Effector memory CD8-positive, alpha-beta T cell (primary cell): ENCODE data around the gene ATP5ME.

Experiments used
- ATAC-seq: fragments of 150-1000 bp; cut with Tn5 transposase; replicated peaks from 2 replicates; pipeline ENCODE4 v1.10.0; 2021; ENCODE audit warnings: mild to moderate bottlenecking, moderate library complexity
- DNase-seq, 3 experiments: peaks; one replicate each; pipeline ENCODE4 v3.0.0; 2021
- H3K27ac Mint-ChIP-seq, 2 donors: one replicate each; pipeline ENCODE4 v1.8.0; 2022; ENCODE audit warnings: mild to moderate bottlenecking in 2 of 2, mixed read lengths in 2 of 2, moderate library complexity in 2 of 2
- H3K27me3 Mint-ChIP-seq, 2 donors: one replicate each; pipeline ENCODE4 v1.8.0; 2022; ENCODE audit warnings: mixed read lengths in 2 of 2
- H3K36me3 Mint-ChIP-seq: one replicate; pipeline ENCODE4 v1.8.0; 2022; ENCODE audit warnings: mild to moderate bottlenecking, moderate library complexity, mixed read lengths; ENCODE audit not compliant: insufficient read depth
- H3K4me1 Mint-ChIP-seq, 2 donors: one replicate each; pipeline ENCODE4 v1.8.0; 2022; ENCODE audit warnings: low read depth in 2 of 2, mixed read lengths in 2 of 2
- H3K4me3 Mint-ChIP-seq, 2 donors: one replicate each; pipeline ENCODE4 v1.8.0; 2022; ENCODE audit warnings: mild to moderate bottlenecking in 2 of 2, mixed read lengths in 2 of 2, moderate library complexity in 2 of 2
- H3K9me3 Mint-ChIP-seq, 2 donors: one replicate each; pipeline ENCODE4 v1.8.0; 2022; ENCODE audit warnings: mixed read lengths in 2 of 2

ATP5ME gene

DNA sequence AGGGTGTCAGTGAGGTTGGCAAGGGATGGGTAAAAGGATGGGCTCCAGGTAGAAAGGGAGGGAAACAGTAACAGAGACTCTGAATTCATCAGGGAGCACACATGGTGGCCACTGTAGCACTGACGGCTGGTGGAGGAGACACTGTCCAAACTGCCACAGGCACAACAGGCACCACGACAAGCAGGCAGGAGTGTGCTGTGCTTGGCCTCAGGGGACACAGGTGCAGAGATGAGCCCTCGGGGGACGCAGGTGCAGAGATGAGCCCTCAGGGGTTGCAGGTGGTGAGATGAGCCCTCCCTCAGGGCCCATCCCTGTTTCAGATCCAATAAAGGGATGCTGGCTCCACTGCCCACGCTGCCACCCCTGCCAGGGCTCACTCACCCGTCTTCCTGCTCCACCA, 41.1 kb downstream of the ATP5ME start:
- Mint-ChIP-seq H3K9me3 (peaks cover 4 to 7% of the 10 kb centered on the region in 2 donors), H3K4me3 (no peak overlapping the region), H3K36me3 (peaks cover 6% of the 10 kb centered on the region), H3K27me3 (peaks cover 0 to 28% of the 10 kb centered on the region in 2 donors), H3K27ac (no peak overlapping the region), H3K4me1 (no peaks in the 10 kb centered on the region)
- DNase-seq (no peak), ATAC-seq (no peak)

GRCh38 chr4:632196-632790, 41.8 kb downstream of the ATP5ME start:
- Mint-ChIP-seq H3K36me3 (peaks cover 6% of the 10 kb centered on the region), H3K27me3 (peaks cover 0 to 21% of the 10 kb centered on the region in 2 donors), H3K9me3 (peaks cover 4 to 7% of the 10 kb centered on the region in 2 donors), H3K4me1 (no peaks in the 10 kb centered on the region), H3K27ac (no peak overlapping the region), H3K4me3 (no peak overlapping the region)
- ATAC-seq (no peak), DNase-seq (no peak)

DNA sequence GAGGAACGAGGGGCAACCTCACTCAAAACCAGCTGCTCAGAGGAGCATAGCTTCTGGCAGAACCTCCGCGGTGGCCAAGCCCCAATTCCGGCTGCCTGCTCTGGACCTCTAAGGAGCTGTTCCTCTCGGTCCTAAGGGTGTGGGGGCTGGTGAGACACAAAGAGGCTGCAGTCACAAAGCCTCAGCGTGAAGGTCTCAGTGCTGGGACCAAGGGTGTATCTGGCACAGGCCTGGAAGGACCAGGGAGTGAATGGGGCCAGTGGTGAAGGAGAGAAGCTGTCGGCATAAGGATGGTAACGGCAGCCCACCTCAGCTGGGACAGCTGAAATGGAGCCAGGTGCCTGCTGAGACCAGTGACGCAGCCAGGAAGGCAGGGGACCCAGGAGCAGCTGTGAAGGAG, 43.4 kb downstream of the ATP5ME start:
- no peak overlapping the region for H3K4me3 Mint-ChIP-seq

DNA sequence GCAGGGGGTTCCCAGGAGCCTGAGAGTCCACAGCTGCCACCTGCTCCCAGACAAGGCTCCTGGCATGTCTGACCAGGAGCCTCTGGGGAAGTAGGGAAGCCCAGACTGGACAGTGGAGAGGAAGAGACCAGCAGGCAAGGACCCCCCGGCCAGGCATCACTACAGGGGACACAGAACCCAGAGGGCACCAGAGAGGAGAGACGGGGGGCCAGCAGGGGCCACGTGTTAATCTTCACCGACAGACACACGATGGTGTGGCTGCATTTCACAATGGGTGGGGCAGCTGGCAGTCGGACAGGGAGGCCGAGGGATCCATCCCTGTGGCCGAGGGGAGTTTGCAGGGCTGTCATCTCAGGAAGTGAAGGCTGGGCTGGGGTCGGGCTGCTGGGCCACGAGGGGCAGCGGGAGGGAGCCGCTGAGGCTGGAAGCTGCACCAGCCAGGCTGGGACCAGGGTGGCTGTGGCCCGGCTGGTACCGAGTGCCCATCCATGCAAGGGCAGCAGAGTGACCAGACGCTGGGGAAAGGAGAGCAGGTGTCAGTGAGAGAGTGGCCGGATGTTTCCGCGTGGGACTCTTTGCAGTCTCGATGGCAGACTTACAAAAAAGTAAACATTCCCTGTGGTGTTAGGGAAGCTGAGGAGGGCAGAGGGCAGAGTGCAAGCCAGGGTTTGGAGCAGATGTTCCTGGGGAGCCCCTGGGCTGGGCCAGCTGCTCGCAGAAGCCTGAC, 44.0 kb downstream of the ATP5ME start:
- peaks cover 6% of the 10 kb centered on the region for H3K36me3 Mint-ChIP-seq
- DNase-seq (no peak), ATAC-seq (no peak)
- H3K27ac Mint-ChIP-seq: no peak overlapping the region
- peaks cover 4 to 7% of the 10 kb centered on the region in 2 donors for H3K9me3 Mint-ChIP-seq
- no peak overlapping the region for H3K4me3 Mint-ChIP-seq
- H3K4me1 Mint-ChIP-seq: no peaks in the 10 kb centered on the region
- peaks cover 0 to 24% of the 10 kb centered on the region in 2 donors for H3K27me3 Mint-ChIP-seq

More for the DNA sequence above, 43.4 kb downstream of the ATP5ME start:
- no peaks in the 10 kb centered on the region for H3K4me1 Mint-ChIP-seq
- peaks cover 0 to 22% of the 10 kb centered on the region in 2 donors for H3K27me3 Mint-ChIP-seq
- H3K9me3 Mint-ChIP-seq: peaks cover 4 to 7% of the 10 kb centered on the region in 2 donors
- H3K36me3 Mint-ChIP-seq: peaks cover 6% of the 10 kb centered on the region
- no peak overlapping the region for H3K27ac Mint-ChIP-seq
- DNase-seq (no peak), ATAC-seq (no peak)

DNA sequence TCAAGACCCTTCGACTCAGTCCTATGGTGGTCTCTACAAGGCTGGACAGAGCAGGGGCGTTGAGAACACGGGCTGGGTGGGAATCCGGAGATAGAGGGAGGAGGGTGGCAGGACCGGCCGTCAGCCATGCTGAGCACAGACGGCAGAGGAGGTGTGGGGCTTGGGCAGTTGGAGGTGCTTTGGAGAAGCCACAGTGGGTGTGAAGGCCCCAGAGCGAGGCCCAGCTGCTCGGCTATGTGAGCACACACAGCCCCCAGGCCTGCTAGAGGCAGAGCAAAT, 44.5 kb downstream of the ATP5ME start:
- no peak for ATAC-seq
- Mint-ChIP-seq H3K36me3 (peaks cover 6% of the 10 kb centered on the region), H3K9me3 (peaks cover 4 to 7% of the 10 kb centered on the region in 2 donors), H3K27ac (no peak overlapping the region), H3K4me1 (no peaks in the 10 kb centered on the region), H3K27me3 (peaks cover 0 to 26% of the 10 kb centered on the region in 2 donors), H3K4me3 (no peak overlapping the region)
- DNase-seq: no peak

GRCh38 chr4:628821-629635, 45.0 kb downstream of the ATP5ME start:
- Mint-ChIP-seq H3K36me3 (peaks cover 6% of the 10 kb centered on the region), H3K27me3 (peaks cover 0 to 31% of the 10 kb centered on the region in 2 donors), H3K27ac (no peak overlapping the region), H3K4me1 (peaks cover 0 to 2% of the 10 kb centered on the region in 2 donors), H3K4me3 (no peak overlapping the region), H3K9me3 (peaks cover 4 to 7% of the 10 kb centered on the region in 2 donors)
- DNase-seq (no peak), ATAC-seq (no peak)

- peaks cover 0 to 2% of the 10 kb centered on the region in 2 donors for H3K4me1 Mint-ChIP-seq
- no peak overlapping the region for H3K4me3 Mint-ChIP-seq
- H3K27me3 Mint-ChIP-seq: peaks cover 0 to 31% of the 10 kb centered on the region in 2 donors
- DNase-seq (no peak), ATAC-seq (no peak)
- peaks cover 4 to 7% of the 10 kb centered on the region in 2 donors for H3K9me3 Mint-ChIP-seq
- H3K36me3 Mint-ChIP-seq: peaks cover 6% of the 10 kb centered on the region
- no peak overlapping the region for H3K27ac Mint-ChIP-seq
Observed at GRCh38 chr4:628311-628741, 45.8 kb downstream of the ATP5ME start.

DNA sequence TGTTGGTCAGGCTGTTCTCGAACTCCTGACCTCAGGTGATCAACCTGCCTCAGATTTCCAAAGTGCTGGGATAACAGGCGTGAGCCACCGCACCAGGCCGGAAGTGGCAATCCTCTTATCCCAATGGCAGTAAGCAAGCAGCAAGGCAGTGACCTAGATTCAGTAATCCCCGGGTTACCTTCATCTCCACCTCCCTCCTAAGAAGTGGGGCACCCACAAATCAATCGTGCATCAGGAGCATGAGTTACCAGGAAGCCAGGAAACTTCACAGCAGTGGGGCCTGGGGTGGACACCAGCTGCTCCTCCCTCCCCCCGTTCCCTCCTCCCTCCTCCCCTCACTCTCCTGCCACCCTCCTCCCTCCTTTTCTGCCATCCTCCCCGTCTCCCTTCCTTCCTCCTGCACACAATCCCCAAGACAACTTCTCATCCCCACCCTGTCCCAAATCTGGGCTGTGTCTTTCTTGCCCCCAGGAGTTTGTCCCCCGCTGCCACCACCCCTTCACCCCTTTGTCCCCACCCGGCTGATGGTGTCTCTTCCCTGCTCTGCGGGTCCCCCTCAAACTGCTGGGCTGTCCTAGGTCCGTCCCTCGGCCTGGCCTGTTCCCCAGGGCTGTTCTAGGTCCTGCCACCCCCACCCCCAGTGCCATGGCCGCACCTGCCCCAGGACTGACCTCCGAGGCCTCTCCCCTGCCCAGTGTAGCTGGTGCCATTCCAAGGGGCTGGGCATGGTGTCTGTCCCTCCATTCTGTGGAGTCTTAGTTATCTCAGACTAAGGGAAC, 46.5 kb downstream of the ATP5ME start:
- no peak for DNase-seq
- H3K4me1 Mint-ChIP-seq: peaks cover 0 to 2% of the 10 kb centered on the region in 2 donors

DNA sequence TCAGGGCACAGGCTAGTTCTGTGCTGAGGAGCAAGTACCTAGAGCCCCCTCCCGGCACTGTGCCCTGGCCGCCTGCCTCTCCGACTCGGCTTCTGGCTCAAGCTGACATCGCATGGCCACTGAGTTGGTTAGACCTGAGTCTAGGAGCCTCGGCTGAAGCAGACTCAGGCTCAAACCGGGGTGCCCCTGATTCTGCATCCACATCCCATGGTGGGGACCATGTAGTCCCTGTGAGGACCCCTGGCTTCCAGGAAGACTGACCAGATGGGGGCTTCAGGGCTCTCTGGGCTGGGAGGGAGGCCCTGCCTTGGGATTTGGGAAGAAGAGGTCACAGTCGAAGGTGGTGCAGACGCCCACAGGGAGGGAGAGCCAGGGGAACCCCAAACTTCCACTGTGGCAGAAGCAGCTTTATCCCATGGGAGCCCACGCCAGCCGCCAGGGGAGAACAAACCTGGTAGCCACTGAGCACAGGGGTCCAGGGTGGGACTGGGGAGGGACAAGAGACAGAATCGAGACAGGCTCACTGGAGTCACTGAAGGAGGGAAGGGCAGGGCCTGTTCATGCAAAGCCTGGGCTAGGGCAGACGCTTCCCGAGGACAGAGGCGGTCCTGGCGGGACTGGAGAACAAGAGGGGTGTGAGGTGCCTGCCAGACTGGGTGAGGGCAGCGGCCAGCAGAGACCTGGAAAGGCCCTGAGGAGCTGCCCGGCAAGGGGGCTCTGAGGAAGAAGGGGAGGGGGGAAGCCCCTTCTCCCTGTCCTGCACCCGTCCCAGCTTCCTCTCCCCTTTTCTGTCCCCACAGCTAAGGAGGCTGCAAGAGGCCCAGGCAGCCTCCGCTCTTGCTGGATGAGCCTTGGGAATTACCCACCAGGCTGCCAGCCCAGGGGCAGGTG, 47.6 kb downstream of the ATP5ME start:
- Mint-ChIP-seq H3K4me3 (no peak overlapping the region), H3K9me3 (peaks cover 4 to 5% of the 10 kb centered on the region in 2 donors), H3K36me3 (peaks cover 6% of the 10 kb centered on the region), H3K27me3 (peaks cover 0 to 39% of the 10 kb centered on the region in 2 donors), H3K4me1 (peaks cover 0 to 2% of the 10 kb centered on the region in 2 donors), H3K27ac (no peak overlapping the region)
- DNase-seq (no peak), ATAC-seq (no peak)

More for the DNA sequence above, 46.5 kb downstream of the ATP5ME start:
- H3K9me3 Mint-ChIP-seq: peaks cover 4 to 7% of the 10 kb centered on the region in 2 donors
- ATAC-seq: no peak
- no peak overlapping the region for H3K27ac Mint-ChIP-seq
- H3K27me3 Mint-ChIP-seq: peaks cover 0 to 31% of the 10 kb centered on the region in 2 donors
- H3K36me3 Mint-ChIP-seq: peaks cover 6% of the 10 kb centered on the region
- H3K4me3 Mint-ChIP-seq: no peak overlapping the region

DNA sequence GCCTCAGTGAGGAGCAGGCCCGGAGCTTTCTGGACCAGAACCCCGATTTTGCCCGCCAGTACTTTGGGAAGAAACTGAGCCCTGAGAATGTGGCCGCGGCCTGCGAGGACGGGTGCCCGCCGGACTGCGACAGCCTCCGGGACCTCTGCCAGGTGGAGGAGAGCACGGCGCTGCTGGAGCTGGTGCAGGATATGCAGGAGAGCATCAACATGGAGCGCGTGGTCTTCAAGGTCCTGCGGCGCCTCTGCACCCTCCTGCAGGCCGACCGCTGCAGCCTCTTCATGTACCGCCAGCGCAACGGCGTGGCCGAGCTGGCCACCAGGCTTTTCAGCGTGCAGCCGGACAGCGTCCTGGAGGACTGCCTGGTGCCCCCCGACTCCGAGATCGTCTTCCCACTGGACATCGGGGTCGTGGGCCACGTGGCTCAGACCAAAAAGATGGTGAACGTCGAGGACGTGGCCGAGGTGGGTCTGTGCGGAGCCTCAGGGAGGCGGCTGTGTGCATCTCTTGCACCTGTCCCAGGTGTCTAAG, 48.4 kb downstream of the ATP5ME start:
- Mint-ChIP-seq H3K4me3 (no peak overlapping the region), H3K36me3 (peaks cover 3% of the 10 kb centered on the region), H3K4me1 (peaks cover 0 to 2% of the 10 kb centered on the region in 2 donors), H3K9me3 (peaks cover 0 to 2% of the 10 kb centered on the region in 2 donors), H3K27me3 (peaks cover 0 to 46% of the 10 kb centered on the region in 2 donors), H3K27ac (no peak overlapping the region)
- no peak for ATAC-seq
- no peak for DNase-seq

GRCh38 chr4:624705-625590, 49.1 kb downstream of the ATP5ME start, which contains the start of gene PDE6B:
TSS of gene PDE6B (plus strand) at chr4:625573. CDS start at chr4:625627, 54 bp downstream.
- peaks cover 0 to 2% of the 10 kb centered on the region in 2 donors for H3K4me1 Mint-ChIP-seq
- DNase-seq (no peak), ATAC-seq (no peak)
- H3K4me3 Mint-ChIP-seq: no peak within 1 kb of the TSS
- peaks cover 3% of the 10 kb centered on the region for H3K36me3 Mint-ChIP-seq
- no peak within 1 kb of the TSS for H3K27ac Mint-ChIP-seq
- H3K27me3 Mint-ChIP-seq: peaks cover 0 to 52% of the 10 kb centered on the region in 2 donors
- peaks cover 0 to 2% of the 10 kb centered on the region in 2 donors for H3K9me3 Mint-ChIP-seq
